H1 (cell line): ENCODE results near the gene OR2A12. TPM values are rescaled to one million over a fixed set of nuclear protein-coding genes. Genes with fewer than 3 reads are reported as not detected.

ENCODE experiments used
- CHD7 ChIP-seq: fragments of 300-600 bp; sonication (generic); IDR thresholded peaks from 2 replicates; pipeline ENCODE4 v1.7.1; 2012; ENCODE audit warnings: low read length, moderate library complexity, mild to moderate bottlenecking, inconsistent platforms; ENCODE audit not compliant: insufficient replicate concordance
- GTF2F1 ChIP-seq: IDR thresholded peaks from 2 replicates; pipeline ENCODE4 v1.6.1; 2012; ENCODE audit warnings: low read depth, low read length, improper control_type of control experiment, borderline replicate concordance
- HDAC2 ChIP-seq, 2 experiments: fragments of 300-600 bp in 1 of 2; sonication (generic) in 1 of 2; IDR thresholded peaks; 2 replicates each; pipeline ENCODE4 v1.6.1; 2011 to 2012; ENCODE audit warnings: low read depth in 2 of 2, low read length in 2 of 2, mild to moderate bottlenecking in 2 of 2, moderate library complexity in 2 of 2, borderline replicate concordance in 1 of 2, inconsistent platforms in 1 of 2
- KDM5A ChIP-seq: fragments of 200-600 bp; IDR thresholded peaks from 2 replicates; pipeline ENCODE4 v1.7.1; 2012; ENCODE audit warnings: mild to moderate bottlenecking, low read length, inconsistent platforms, mixed read lengths
- MAX ChIP-seq: IDR thresholded peaks from 2 replicates; pipeline ENCODE4 v1.6.1; 2012; ENCODE audit warnings: inconsistent platforms
- NRF1 ChIP-seq: IDR thresholded peaks from 2 replicates; pipeline ENCODE4 v1.6.1; 2011; ENCODE audit warnings: mild to moderate bottlenecking, low read depth, low read length, improper control_type of control experiment
- POU5F1 ChIP-seq: IDR thresholded peaks from 2 replicates; pipeline ENCODE4 v1.6.1; 2011; ENCODE audit warnings: low read depth, mild to moderate bottlenecking, low read length, moderate library complexity
- RXRA ChIP-seq: IDR thresholded peaks from 2 replicates; pipeline ENCODE4 v1.6.1; 2011; ENCODE audit warnings: low read depth, mild to moderate bottlenecking, low read length, moderate library complexity; ENCODE audit not compliant: insufficient read depth
- SAP30 ChIP-seq: fragments of 300-600 bp; sonication (generic); IDR thresholded peaks from 2 replicates; pipeline ENCODE4 v1.7.1; 2012; ENCODE audit warnings: low read length, moderate library complexity, mild to moderate bottlenecking, inconsistent platforms; ENCODE audit not compliant: insufficient read depth, insufficient replicate concordance
- SP2 ChIP-seq: IDR thresholded peaks from 2 replicates; pipeline ENCODE4 v1.6.1; 2012; ENCODE audit warnings: mild to moderate bottlenecking, low read length, inconsistent platforms
- TCF12 ChIP-seq: IDR thresholded peaks from 2 replicates; pipeline ENCODE4 v1.6.1; 2011; ENCODE audit warnings: low read depth, mild to moderate bottlenecking, low read length
- polyA plus RNA-seq, 7 experiments: library from polyadenylated mRNA; depleted of rRNA in 3 of 7; stranded (reverse) in 5 of 7; unstranded in 2 of 7; fragments of >200 nt in 5 of 7; fragments of 200-250 nt in 2 of 7; gene quantifications; 1 replicate in 5 of 7; 2 replicates in 1 of 7; 4 replicates in 1 of 7; pipeline versions ENCODE4 v1.2.1 to v1.2.3, GENCODE V29; 2011 to 2013; ENCODE audit warnings: missing spikeins in 2 of 7, mixed read lengths in 2 of 7
- total RNA-seq: library from RNA; stranded (reverse); fragmentation: NEBNext Ultra II Directional; extraction: Animal tissue kit (Norgen Biotek cat#: 25700); gene quantifications from 2 replicates; pipeline ENCODE4 v1.2.1, GENCODE V29; 2021

OR2A12 gene
- total and polyA plus RNA-seq, 2 of the 8 experiments (the other 6 are each of a cell fraction or from before 2014, with no cell fraction given): not detected

DNA sequence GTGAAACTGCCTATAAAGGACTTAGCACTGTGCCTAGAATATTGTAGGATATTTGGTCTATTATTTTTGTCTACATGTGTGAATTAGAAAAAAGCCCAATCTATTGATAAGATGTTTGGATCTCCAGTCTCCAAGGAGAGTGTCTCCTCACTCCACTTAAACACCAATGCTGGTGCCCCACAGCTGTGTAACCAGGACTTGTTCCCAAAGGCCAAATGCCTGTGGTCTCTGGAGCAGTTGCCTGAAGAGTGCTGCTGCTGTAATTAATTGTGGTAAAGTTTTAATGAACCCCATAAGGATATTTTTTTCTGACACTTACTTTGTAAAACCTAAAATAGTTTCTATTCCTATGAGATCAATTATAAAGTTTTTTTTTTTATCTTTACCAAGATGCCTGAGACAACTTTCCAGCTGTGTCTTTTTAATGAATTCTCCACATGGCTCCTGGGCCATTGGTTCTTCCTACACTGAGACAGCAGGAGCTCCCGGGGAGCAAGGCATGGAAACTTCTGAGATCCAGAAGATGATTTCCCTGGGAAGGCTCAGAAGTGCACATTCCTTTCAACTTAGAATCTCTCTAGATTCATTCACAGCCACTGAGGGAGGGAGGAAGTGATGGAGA, 48.6 kb upstream of the OR2A12 start (continued):
- TF ChIP-seq CHD7: no peak
- TF ChIP-seq GTF2F1: no peak
- no peak for TF ChIP-seq HDAC2 (IDR thresholded peaks at IDR 0.05; ENCODE audit: borderline replicate concordance in 1 of 2, low read depth in 2 of 2, low read length in 2 of 2)
- no peak for TF ChIP-seq POU5F1
- TF ChIP-seq KDM5A: no peak
- no peak for TF ChIP-seq MAX
- no peak for TF ChIP-seq SP2
- no peak for TF ChIP-seq SAP30
- no peak for TF ChIP-seq NRF1
- TF ChIP-seq RXRA: no peak
- no peak for TF ChIP-seq TCF12
